ENCODE measurements around the gene HOOK2. TPM values are rescaled to one million over a fixed set of nuclear protein-coding genes. Genes with fewer than 3 reads are reported as not detected.

HOOK2 gene
- total RNA-seq, 4 donors from 2014 or later = 138 to 387 (median 215) TPM

- Histone ChIP-seq H3K4me1 (peaks cover under 1 to 8% (median 3%) of the 10 kb centered on the region in 4 donors), H3K27ac (peak overlapping the region; percentile 10 to 60 (median 41)), H3K4me3 (peak overlapping the region in 3 of 4 donors; percentile 8 to 37 (median 18)), H3K36me3 (peaks cover 0 to 7% (median 4%) of the 10 kb centered on the region in 4 donors), H3K27me3 (peaks cover 19% of the 10 kb centered on the region), H3K9me3 (no peaks in the 10 kb centered on the region)
- 61 to 80% methylated on average over 1 to 22 of the region's 23 CpGs for WGBS, 2 donors (ENCODE audit: low coverage in 1 of 2)
- TF ChIP-seq POLR2AphosphoS5 (IDR thresholded peaks at IDR 0.05) = no peak
- no peak for TF ChIP-seq CTCF (IDR thresholded peaks at IDR 0.05)
- no peak for TF ChIP-seq POLR2A (IDR thresholded peaks at IDR 0.05)
- in situ Hi-C loops (cut with MboI; ENCODE audit: low pct_ligation_motif_present in 1 of 4, low pct_unique_long_range_greater_than_20kb in 1 of 4, low sequenced_read_pairs in 3 of 4) = loop anchor here in 1 of 4 donors (10.0 kb wide), 1 partner anchor 93 kb away; no protein-coding TSS in a partner anchor
- DNase-seq = no peak
- intact Hi-C loops (cut with DNase I; ENCODE audit: low total_unique reads) = no loop called here
These were observed 23.1 kb downstream of the HOOK2 start for GRCh38 chr19:12752056-12752781.

- Histone ChIP-seq H3K27ac (peak within 1 kb of the TSS; percentile 38 to 60 (median 46)), H3K9me3 (no peaks in the 10 kb centered on the region), H3K4me1 (peaks cover 0 to 5% (median 0%) of the 10 kb centered on the region in 4 donors), H3K27me3 (peaks cover 19% of the 10 kb centered on the region), H3K36me3 (peaks cover 0 to 13% (median 7%) of the 10 kb centered on the region in 4 donors), H3K4me3 (peak within 1 kb of the TSS in 3 of 4 donors; percentile 8 to 37 (median 18))
- in situ Hi-C loops (cut with MboI; ENCODE audit: low pct_ligation_motif_present in 1 of 4, low pct_unique_long_range_greater_than_20kb in 1 of 4, low sequenced_read_pairs in 3 of 4) (loop anchor here in 1 of 4 donors (10.0 kb wide), 1 partner anchor 93 kb away; no protein-coding TSS in a partner anchor), intact Hi-C loops (cut with DNase I; ENCODE audit: low total_unique reads) (no loop called here)
- 26 to 36% methylated on average over 6 to 14 of the region's 14 CpGs for WGBS, 2 donors (ENCODE audit: low coverage in 1 of 2)
- TF ChIP-seq EP300 (IDR thresholded peaks at IDR 0.05; ENCODE audit: low read depth) = no peak
- peak in 2 of 3 donors; percentile 5 to 29 for TF ChIP-seq POLR2AphosphoS5 (IDR thresholded peaks at IDR 0.05)
- TF ChIP-seq POLR2A (IDR thresholded peaks at IDR 0.05) = peak; percentile 34
- peak; percentile 37 for DNase-seq
These were observed 23.7 kb downstream of the HOOK2 start, which contains the start of gene BEST2 for GRCh38 chr19:12751635-12752034. Gene BEST2 (plus strand): TSS chr19:12751791. CDS start chr19:12752593, 802 bp downstream.

- peak overlapping the region; percentile 38 to 52 (median 46) for H3K27ac ChIP-seq
- TF ChIP-seq EP300 (IDR thresholded peaks at IDR 0.05; ENCODE audit: low read depth) (no peak), CTCF (IDR thresholded peaks at IDR 0.05) (no peak), POLR2A (IDR thresholded peaks at IDR 0.05) (no peak), POLR2AphosphoS5 (IDR thresholded peaks at IDR 0.05) (no peak)
- intact Hi-C loops (cut with DNase I; ENCODE audit: low total_unique reads) (no loop called here), in situ Hi-C loops (cut with MboI; ENCODE audit: low pct_ligation_motif_present in 1 of 4, low pct_unique_long_range_greater_than_20kb in 1 of 4, low sequenced_read_pairs in 3 of 4) (loop anchor here in 1 of 4 donors (10.0 kb wide), 1 partner anchor 94 kb away; no protein-coding TSS in a partner anchor)
- peaks cover 0 to 5% (median 0%) of the 10 kb centered on the region in 4 donors for H3K4me1 ChIP-seq
- H3K9me3 ChIP-seq = no peaks in the 10 kb centered on the region
- DNase-seq = no peak
- peaks cover 19% of the 10 kb centered on the region for H3K27me3 ChIP-seq
- no peak overlapping the region for H3K4me3 ChIP-seq
- H3K36me3 ChIP-seq = peaks cover 0 to 13% (median 7%) of the 10 kb centered on the region in 4 donors
- 47 to 57% methylated on average over 7 to 9 of the region's 9 CpGs for WGBS, 2 donors (ENCODE audit: low coverage in 1 of 2)
These were observed 24.5 kb downstream of the HOOK2 start for GRCh38 chr19:12750851-12751250.

DNA sequence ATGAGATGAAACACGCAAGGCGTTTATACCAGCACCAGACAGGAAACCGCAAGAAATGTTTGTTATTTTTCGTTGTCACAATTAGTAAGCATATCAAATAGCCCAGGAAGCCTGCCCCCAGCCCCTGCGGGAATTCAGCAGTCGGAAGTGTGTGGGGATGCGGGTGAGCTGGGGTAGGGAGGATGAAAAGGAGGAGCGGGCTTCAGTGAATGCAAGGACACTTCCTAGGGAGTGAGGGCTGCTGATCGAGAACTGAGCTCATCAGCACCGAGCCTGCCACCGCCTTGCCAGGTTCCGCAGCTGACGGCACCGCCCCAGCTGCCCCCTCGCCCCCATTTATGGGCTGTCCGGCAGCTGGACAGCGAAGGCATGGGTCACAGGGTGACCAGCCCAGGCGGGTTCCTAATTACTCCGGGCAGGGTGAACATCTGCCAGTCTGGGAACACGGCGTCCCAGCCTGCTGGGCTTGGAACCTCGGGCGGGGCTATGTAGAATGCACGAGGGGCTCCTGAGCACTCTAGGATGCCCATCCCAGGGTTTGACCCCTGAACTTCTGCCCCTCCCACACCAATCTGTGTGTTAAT lies 25.3 kb downstream of the HOOK2 start:
- WGBS, 2 donors (ENCODE audit: low coverage in 1 of 2) = 22% methylated on average over 23 of the region's 24 CpGs; no CpG with 5 or more reads in 1 of the 2 donors
- Histone ChIP-seq H3K27me3 (peaks cover 19% of the 10 kb centered on the region), H3K9me3 (no peaks in the 10 kb centered on the region), H3K36me3 (peaks cover 0 to 21% (median 11%) of the 10 kb centered on the region in 4 donors), H3K4me3 (no peak overlapping the region), H3K4me1 (peaks cover 0 to 5% (median 0%) of the 10 kb centered on the region in 4 donors), H3K27ac (peak overlapping the region; percentile 50 to 57 (median 55))
- in situ Hi-C loops (cut with MboI; ENCODE audit: low pct_ligation_motif_present in 1 of 4, low pct_unique_long_range_greater_than_20kb in 1 of 4, low sequenced_read_pairs in 3 of 4) = loop anchor here in 1 of 4 donors (10.0 kb wide), 1 partner anchor 95 kb away; no protein-coding TSS in a partner anchor
- TF ChIP-seq POLR2AphosphoS5 (IDR thresholded peaks at IDR 0.05) = peak; percentile 40 to 78 (median 76)
- no peak for TF ChIP-seq CTCF (IDR thresholded peaks at IDR 0.05)
- peak; percentile 93 for TF ChIP-seq EP300 (IDR thresholded peaks at IDR 0.05; ENCODE audit: low read depth)
- TF ChIP-seq POLR2A (IDR thresholded peaks at IDR 0.05) = peak; percentile 36
- peak; percentile 69 for DNase-seq
- intact Hi-C loops (cut with DNase I; ENCODE audit: low total_unique reads) = no loop called here

Data from transverse colon (tissue), 4 donors.